Body of pancreas (tissue), 4 donors: ENCODE data around the gene ADAM15. TPM values are rescaled to one million over a fixed set of nuclear protein-coding genes. Genes with fewer than 3 reads are reported as not detected.

Source experiments
- ATAC-seq: fragments of 150-250 bp; one replicate; pipeline ENCODE4 v1.9.1; 2016
- DNase-seq, 4 donors: peaks; one replicate each; pipeline ENCODE4 v3.0.0-alpha.2; 2019
- H3K27ac ChIP-seq, 4 donors: fragments of 200-600 bp; sonication (generic); 1 replicate in 3 of 4; 2 replicates in 1 of 4; pipeline versions ENCODE4 v1.5.1 to v1.6.1; 2016 to 2019; ENCODE audit warnings: mild to moderate bottlenecking in 1 of 4, mixed read lengths in 1 of 4, moderate library complexity in 1 of 4
- H3K27me3 ChIP-seq, 2 donors: fragments of 200-600 bp; sonication (generic); one replicate each; pipeline ENCODE4 v1.6.0; 2016; ENCODE audit warnings: mild to moderate bottlenecking in 1 of 2
- H3K36me3 ChIP-seq, 2 donors: fragments of 200-600 bp; sonication (generic); replicated peaks in 1 of 2; 2 replicates each; pipeline ENCODE4 v1.5.1; 2016; ENCODE audit warnings: low read depth in 2 of 2; ENCODE audit not compliant: insufficient read depth in 1 of 2
- H3K4me1 ChIP-seq: fragments of 200-600 bp; sonication (generic); one replicate; pipeline ENCODE4 v1.6.0; 2016
- H3K4me3 ChIP-seq, 2 donors: fragments of 200-600 bp; sonication (generic); 1 replicate in 1 of 2; 2 replicates in 1 of 2; pipeline ENCODE4 v1.5.1; 2016 to 2019
- H3K9me3 ChIP-seq, 3 donors: fragments of 200-600 bp; sonication (generic); 1 replicate in 2 of 3; 2 replicates in 1 of 3; pipeline ENCODE4 v1.5.1; 2016
- POLR2A ChIP-seq, 3 donors: fragments of 450-650 bp; IDR thresholded peaks; one replicate each; pipeline ENCODE4 v1.6.1; 2016; ENCODE audit warnings: antibody characterized with exemption in 3 of 3, mild to moderate bottlenecking in 2 of 3
- WGBS, 2 donors: methylation state at CpG; one replicate each; pipeline ENCODE4 v1.1.5; 2017; 5-methylcytosine and 5-hydroxymethylcytosine counted together
- intact Hi-C: fragments of 100-400 bp; cut with DNase I; formaldehyde crosslinking; loops from one replicate; pipeline ENCODE4 v1.15.1; 2023
- total RNA-seq, 2 donors: library from RNA; depleted of rRNA; stranded (reverse); fragments of >200 nt; gene quantifications; one replicate each; pipeline ENCODE4 v1.1.0, GENCODE V29; 2016
- TF ChIP-seq, protein P1 (sequence below), 7 experiments: fragments of 450-650 bp in 4 of 7; fragments of 200-600 bp in 3 of 7; sonication (generic) in 3 of 7; IDR thresholded peaks; one replicate each; pipeline ENCODE4 v1.5.1; 2016 to 2019; ENCODE audit warnings: antibody characterized with exemption in 7 of 7

Gene ADAM15
- total RNA-seq, 2 donors from 2014 or later: 37.2 to 48.5 TPM

DNA sequence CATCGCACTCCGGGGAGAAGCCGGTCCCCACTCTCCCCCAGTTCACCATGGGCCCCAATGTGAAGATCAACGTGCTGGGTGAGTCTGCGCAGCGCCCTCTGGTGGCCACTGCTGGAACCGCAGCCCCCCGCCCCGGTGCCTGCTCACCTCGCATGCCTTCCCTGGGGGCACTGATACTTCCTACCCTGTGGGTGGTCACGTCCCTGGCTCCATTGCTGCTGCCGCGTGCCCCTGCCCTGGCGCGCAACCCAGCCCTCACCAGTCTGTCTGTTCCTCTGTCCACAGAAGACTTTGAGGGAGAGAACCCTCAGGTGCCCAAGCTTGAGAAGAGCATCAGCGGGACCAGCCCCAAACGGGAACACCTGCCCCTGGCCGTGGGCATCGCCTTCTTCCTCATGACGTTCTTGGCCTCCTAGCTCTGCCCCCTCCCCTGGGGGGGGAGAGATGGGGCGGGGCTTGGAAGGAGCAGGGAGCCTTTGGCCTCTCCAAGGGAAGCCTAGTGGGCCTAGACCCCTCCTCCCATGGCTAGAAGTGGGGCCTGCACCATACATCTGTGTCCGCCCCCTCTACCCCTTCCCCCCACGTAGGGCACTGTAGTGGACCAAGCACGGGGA is 35.1 kb downstream of the ADAM15 start:
- TF ChIP-seq, protein P1, sequence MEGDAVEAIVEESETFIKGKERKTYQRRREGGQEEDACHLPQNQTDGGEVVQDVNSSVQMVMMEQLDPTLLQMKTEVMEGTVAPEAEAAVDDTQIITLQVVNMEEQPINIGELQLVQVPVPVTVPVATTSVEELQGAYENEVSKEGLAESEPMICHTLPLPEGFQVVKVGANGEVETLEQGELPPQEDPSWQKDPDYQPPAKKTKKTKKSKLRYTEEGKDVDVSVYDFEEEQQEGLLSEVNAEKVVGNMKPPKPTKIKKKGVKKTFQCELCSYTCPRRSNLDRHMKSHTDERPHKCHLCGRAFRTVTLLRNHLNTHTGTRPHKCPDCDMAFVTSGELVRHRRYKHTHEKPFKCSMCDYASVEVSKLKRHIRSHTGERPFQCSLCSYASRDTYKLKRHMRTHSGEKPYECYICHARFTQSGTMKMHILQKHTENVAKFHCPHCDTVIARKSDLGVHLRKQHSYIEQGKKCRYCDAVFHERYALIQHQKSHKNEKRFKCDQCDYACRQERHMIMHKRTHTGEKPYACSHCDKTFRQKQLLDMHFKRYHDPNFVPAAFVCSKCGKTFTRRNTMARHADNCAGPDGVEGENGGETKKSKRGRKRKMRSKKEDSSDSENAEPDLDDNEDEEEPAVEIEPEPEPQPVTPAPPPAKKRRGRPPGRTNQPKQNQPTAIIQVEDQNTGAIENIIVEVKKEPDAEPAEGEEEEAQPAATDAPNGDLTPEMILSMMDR (IDR thresholded peaks at IDR 0.05): peak; percentile 76 to 100 (median 93)
- TF ChIP-seq POLR2A (IDR thresholded peaks at IDR 0.05): no peak
- Histone ChIP-seq H3K4me1 (peaks cover 37% of the 10 kb centered on the region), H3K36me3 (no peaks in the 10 kb centered on the region), H3K27me3 (peaks cover 0 to 24% of the 10 kb centered on the region in 2 donors), H3K4me3 (peak overlapping the region in 1 of 2 donors; percentile 46), H3K9me3 (no peaks in the 10 kb centered on the region), H3K27ac (peak overlapping the region in 1 of 4 donors; percentile 86)
- DNase-seq (peak; percentile 65 to 77 (median 73)), ATAC-seq (no peak)
- intact Hi-C loops: no loop called here
- 15 to 17% methylated on average over 12 to 23 of the region's 24 CpGs for WGBS, 2 donors

GRCh38 chr1:155086856-155087535 is 35.9 kb downstream of the ADAM15 start:
- ATAC-seq: no peak
- Histone ChIP-seq H3K9me3 (no peaks in the 10 kb centered on the region), H3K36me3 (no peaks in the 10 kb centered on the region), H3K27ac (no peak overlapping the region), H3K4me3 (no peak overlapping the region), H3K4me1 (peaks cover 34% of the 10 kb centered on the region), H3K27me3 (peaks cover 0 to 17% of the 10 kb centered on the region in 2 donors)
- DNase-seq: no peak
- TF ChIP-seq, protein P1 (IDR thresholded peaks at IDR 0.05): no peak
- TF ChIP-seq POLR2A (IDR thresholded peaks at IDR 0.05): no peak
- intact Hi-C loops: no loop called here
- WGBS, 2 donors: 58 to 78% methylated on average over 8 of the region's 8 CpGs

DNA sequence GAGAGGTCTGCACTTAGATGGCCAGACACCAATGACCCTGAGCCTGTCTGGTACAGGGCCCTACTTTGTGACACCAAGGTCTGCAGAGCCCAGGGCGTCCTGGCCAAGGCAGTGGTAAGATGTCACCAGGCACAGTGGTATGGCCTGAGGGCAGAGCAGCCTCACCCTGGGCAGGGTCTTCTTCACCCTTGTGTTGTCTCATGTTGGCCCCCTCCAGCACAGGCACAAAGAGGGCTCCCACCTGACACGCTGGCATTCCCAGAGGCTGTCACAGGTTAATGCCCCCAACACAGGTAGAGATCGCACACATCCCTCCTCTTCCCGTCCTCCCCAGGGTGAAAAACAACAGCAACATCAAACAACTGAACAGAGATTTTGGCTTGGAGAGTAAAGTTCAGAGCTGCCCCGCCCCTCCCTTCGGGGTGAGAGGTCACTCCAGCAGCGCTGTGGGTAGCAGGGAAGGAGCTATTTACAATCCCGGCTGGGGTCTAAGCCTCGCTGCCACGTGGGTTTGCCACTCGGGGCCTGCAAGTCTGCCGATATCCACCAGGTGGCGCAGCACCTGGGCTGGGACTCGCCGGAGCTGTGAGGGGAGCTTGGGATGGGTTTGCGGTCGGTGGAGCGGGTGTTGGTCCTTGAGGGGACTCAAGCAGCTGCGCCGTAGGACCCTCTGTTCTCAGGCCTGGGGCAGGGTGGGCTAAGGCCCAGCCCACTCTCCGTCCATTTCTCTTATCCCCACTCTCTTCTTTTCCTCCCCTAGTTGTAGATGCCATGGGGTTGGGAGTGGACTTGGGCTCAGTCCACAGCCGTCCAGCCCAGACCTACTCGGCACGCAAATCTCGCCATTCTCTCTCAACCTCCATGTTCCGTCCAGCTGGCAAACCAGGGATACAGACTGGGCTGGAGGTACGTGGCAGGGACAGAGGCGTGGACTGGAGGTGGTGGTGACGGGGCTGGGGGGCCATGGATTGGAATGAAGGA is 40.2 kb downstream of the ADAM15 start:
- DNase-seq (peak; percentile 75 to 83 (median 79)), ATAC-seq (peak; percentile 77)
- Histone ChIP-seq H3K27me3 (no peaks in the 10 kb centered on the region), H3K4me3 (no peak overlapping the region), H3K4me1 (peaks cover 8% of the 10 kb centered on the region), H3K9me3 (no peaks in the 10 kb centered on the region), H3K36me3 (no peaks in the 10 kb centered on the region), H3K27ac (no peak overlapping the region)
- WGBS, 2 donors: 15 to 21% methylated on average over 14 to 29 of the region's 29 CpGs
- intact Hi-C loops: loop anchor here (5.0 kb wide), 2 partner anchors 36 to 76 kb away; partner anchors contain the start of gene EFNA1
- TF ChIP-seq, protein P1 (IDR thresholded peaks at IDR 0.05): peak; percentile 91 to 98 (median 95)
- no peak for TF ChIP-seq POLR2A (IDR thresholded peaks at IDR 0.05)

- H3K9me3 ChIP-seq: no peaks in the 10 kb centered on the region
- WGBS, 2 donors: 61 to 65% methylated on average over 6 of the region's 6 CpGs
These were observed 41.0 kb downstream of the ADAM15 start for GRCh38 chr1:155092131-155092530.

More at GRCh38 chr1:155092131-155092530, 41.0 kb downstream of the ADAM15 start:
- Histone ChIP-seq H3K4me3 (no peak overlapping the region), H3K27me3 (no peaks in the 10 kb centered on the region), H3K4me1 (peaks cover 6% of the 10 kb centered on the region), H3K27ac (no peak overlapping the region), H3K36me3 (no peaks in the 10 kb centered on the region)
- intact Hi-C loops: loop anchor here (5.0 kb wide), 2 partner anchors 35 to 75 kb away; partner anchors contain the start of gene EFNA1
- DNase-seq (no peak), ATAC-seq (no peak)
- no peak for TF ChIP-seq POLR2A (IDR thresholded peaks at IDR 0.05)
- TF ChIP-seq, protein P1 (IDR thresholded peaks at IDR 0.05): no peak
